ENCODE results near the gene TCERG1L.
"Not testable (repeated sequence)": the region's sequence is repeated elsewhere in the genome, so short reads cannot be mapped to it uniquely, and the experiment has no call there.

TCERG1L gene

DNA sequence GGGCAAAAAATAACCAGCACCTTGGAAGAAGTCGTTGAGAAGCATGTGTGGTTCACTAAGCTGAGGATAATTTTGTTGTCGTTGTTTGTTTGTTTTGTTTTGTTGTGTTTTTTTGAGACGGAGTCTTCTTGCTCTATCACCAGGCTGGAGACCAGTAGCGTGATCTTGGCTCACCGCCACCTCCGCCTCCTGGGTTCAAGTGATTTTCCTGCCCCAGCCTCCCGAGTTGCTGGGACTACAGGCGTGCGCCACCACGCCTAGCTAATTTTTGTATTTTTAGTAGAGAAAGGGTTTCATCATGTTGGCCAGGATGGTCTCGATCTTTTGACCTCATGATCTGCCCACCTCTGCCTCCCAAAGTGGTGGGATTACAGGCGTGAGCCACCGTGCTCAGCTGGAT is 76.9 kb downstream of the TCERG1L start:
- H3K27me3 ChIP-seq (ENCODE audit: insufficient read depth, low read length); H2AFZ ChIP-seq (ENCODE audit: low read depth, low read length); H3K4me1 ChIP-seq (ENCODE audit: insufficient read depth, low read length); H3K9me3 ChIP-seq (ENCODE audit: low read length); H3K4me3 ChIP-seq (ENCODE audit: low read length); H3K36me3 ChIP-seq (ENCODE audit: insufficient read depth, low read length): not testable (repeated sequence)

DNA sequence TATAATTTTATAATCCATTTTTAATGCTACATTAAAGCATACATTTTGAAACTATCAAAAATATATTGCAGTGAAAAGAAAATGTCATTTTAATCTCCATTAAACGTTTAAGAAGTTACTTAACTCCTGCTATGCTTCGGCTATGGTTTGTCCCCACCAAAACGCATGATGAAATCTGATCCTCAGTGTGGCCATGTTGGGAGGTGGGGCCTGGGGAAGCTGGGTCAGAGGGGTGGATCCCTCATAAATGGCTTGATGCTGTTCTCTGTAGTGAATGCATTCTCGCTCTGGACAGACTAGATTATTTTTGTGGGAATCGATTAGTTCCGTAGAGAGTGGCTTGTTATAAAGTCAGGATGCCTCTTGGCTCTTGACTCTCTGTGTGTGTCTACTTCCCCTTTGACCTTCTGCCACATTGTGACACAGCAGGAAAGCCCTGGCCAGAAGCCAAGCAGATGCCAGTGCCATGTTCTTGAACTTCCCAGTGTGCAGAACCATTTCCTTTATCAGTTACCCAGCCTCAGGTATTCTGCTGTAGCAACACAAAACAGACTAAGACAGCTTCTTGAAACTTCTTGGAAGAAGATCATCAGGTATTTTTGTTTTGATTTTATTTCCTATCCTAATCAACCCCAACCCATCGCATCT is 77.8 kb downstream of the TCERG1L start:
- Histone ChIP-seq H3K27me3 (ENCODE audit: insufficient read depth, low read length) (no peaks in the 10 kb centered on the region), H3K4me1 (ENCODE audit: insufficient read depth, low read length) (no peaks in the 10 kb centered on the region), H3K9me3 (ENCODE audit: low read length) (no peaks in the 10 kb centered on the region), H3K4me3 (ENCODE audit: low read length) (no peak overlapping the region), H3K36me3 (ENCODE audit: insufficient read depth, low read length) (no peaks in the 10 kb centered on the region), H2AFZ (ENCODE audit: low read depth, low read length) (no peak overlapping the region)

DNA sequence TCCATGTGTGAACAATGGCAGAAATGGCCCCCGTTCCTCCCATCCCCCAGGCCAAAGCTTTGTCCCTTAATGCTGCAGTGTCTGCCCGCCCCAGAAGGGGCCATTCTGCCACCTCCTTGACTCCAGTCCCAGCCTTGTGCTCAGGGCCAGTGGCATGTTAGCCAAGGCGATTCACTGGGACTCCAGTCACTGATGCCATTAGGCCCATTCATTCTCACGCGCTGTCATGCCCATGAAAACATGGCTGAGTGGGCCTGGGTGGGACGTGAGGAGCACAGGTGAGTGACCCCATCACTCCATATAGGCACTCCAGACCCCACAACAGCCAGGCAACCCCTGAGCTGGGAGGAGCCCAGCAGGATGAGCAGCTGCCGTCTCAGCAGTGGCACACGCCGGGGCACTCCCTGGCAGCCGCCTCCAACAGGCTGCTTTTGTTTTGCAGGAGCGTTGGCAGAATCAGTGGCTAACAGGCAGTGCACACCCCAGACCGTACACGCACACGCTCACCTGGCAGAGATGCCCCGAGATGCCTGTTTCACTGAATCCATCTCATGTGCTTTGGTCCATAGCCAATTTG is 79.5 kb downstream of the TCERG1L start:
- no peak overlapping the region for H3K4me3 ChIP-seq (ENCODE audit: low read length)
- no peaks in the 10 kb centered on the region for H3K4me1 ChIP-seq (ENCODE audit: insufficient read depth, low read length)
- no peaks in the 10 kb centered on the region for H3K36me3 ChIP-seq (ENCODE audit: insufficient read depth, low read length)
- H3K9me3 ChIP-seq (ENCODE audit: low read length) = no peaks in the 10 kb centered on the region
- H3K27me3 ChIP-seq (ENCODE audit: insufficient read depth, low read length) = no peaks in the 10 kb centered on the region
- no peak overlapping the region for H2AFZ ChIP-seq (ENCODE audit: low read depth, low read length)

DNA sequence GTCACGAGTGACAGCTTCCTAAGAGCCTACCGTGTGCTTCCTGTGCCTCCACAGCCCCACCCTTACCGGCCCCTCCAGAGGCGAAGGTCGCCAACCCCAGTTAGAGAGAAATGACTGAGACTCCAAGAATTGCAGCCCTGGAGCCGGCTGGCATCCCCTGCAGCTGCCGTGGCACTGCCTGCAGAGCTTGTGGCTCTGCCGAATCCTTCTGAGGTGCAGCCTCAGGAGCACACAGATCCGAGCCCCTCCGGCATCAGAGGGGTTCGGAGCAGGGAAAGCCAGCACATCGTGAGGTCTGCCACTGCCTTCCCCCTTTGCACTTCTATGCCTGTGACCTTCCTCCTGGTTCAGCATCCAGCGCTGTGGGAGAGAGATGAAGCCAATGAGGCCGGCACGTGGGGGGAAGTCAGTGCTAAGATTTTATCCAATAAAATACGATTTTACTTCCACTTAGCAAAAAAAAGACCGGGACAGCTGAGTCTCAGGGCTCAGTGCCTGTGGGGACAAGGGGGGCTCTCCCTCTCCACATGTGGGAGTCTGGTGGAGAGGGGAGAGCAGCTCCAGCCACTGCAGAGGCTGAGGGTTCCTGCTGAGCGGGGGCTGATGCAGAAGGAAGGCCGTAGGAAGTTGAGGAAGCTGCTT is 80.1 kb downstream of the TCERG1L start:
- H3K27me3 ChIP-seq (ENCODE audit: insufficient read depth, low read length) = no peaks in the 10 kb centered on the region
- no peak overlapping the region for H2AFZ ChIP-seq (ENCODE audit: low read depth, low read length)
- no peaks in the 10 kb centered on the region for H3K9me3 ChIP-seq (ENCODE audit: low read length)
- no peak overlapping the region for H3K4me3 ChIP-seq (ENCODE audit: low read length)
- no peaks in the 10 kb centered on the region for H3K4me1 ChIP-seq (ENCODE audit: insufficient read depth, low read length)
- H3K36me3 ChIP-seq (ENCODE audit: insufficient read depth, low read length) = no peaks in the 10 kb centered on the region

DNA sequence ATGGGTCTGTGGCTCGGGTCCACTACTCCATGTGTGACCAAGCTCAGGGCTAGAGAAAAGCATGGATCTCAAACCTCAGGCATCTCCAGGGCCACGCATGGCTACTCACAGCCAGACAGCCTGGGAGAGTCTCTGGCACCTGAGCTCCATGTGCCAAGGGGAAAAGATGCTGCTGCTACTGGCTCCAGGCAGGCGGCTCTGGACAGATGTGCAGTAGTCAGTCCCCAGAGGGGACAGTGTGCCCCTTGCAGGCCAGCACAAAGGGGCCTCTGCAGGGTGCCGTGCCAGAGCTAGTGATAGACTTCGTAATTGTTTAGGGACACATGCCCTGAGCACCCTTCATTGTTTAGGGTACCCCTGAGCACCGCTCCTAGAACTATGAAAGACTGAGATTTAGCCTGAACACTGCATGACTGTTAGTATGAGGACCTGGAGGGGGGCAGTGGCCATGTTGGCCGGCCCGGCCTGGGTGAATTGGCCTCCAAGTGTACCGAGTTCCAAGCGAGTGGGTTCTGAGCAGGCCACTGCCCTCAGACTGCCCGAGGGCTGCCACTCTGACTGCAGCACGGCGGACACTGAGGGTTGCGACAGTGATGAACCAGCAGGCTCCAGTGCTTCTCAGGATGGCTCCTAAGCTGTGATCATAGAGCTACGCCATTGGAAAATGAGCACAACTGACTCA is 80.7 kb downstream of the TCERG1L start:
- H2AFZ ChIP-seq (ENCODE audit: low read depth, low read length) = no peak overlapping the region
- no peak overlapping the region for H3K4me3 ChIP-seq (ENCODE audit: low read length)

DNA sequence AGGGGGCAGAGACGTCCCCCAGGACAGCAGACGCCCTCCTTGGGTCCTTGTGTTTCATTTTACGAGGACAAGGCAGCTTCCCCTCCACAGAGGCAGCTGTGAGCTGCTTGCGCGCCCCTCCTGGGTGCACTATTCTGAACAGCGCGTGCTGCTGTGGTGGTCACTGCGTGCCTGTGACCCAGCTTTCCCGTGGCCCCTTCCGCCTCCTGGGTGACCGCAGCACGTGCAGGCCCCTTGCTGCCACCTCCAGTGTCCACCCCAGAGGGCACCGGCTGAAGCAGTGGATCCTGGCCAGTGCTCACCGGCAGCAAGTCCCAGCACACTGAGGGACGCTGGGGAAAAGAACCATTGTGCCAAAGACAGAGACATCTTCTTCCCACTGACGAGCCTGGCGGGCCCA is 81.4 kb downstream of the TCERG1L start:
- no peaks in the 10 kb centered on the region for H3K27me3 ChIP-seq (ENCODE audit: insufficient read depth, low read length)
- no peak overlapping the region for H3K4me3 ChIP-seq (ENCODE audit: low read length)
- no peaks in the 10 kb centered on the region for H3K4me1 ChIP-seq (ENCODE audit: insufficient read depth, low read length)
- H3K9me3 ChIP-seq (ENCODE audit: low read length) = no peaks in the 10 kb centered on the region
- no peaks in the 10 kb centered on the region for H3K36me3 ChIP-seq (ENCODE audit: insufficient read depth, low read length)
- no peak overlapping the region for H2AFZ ChIP-seq (ENCODE audit: low read depth, low read length)

More for the DNA sequence above, 80.7 kb downstream of the TCERG1L start:
- no peaks in the 10 kb centered on the region for H3K27me3 ChIP-seq (ENCODE audit: insufficient read depth, low read length)
- no peaks in the 10 kb centered on the region for H3K4me1 ChIP-seq (ENCODE audit: insufficient read depth, low read length)
- H3K9me3 ChIP-seq (ENCODE audit: low read length) = no peaks in the 10 kb centered on the region
- no peaks in the 10 kb centered on the region for H3K36me3 ChIP-seq (ENCODE audit: insufficient read depth, low read length)

DNA sequence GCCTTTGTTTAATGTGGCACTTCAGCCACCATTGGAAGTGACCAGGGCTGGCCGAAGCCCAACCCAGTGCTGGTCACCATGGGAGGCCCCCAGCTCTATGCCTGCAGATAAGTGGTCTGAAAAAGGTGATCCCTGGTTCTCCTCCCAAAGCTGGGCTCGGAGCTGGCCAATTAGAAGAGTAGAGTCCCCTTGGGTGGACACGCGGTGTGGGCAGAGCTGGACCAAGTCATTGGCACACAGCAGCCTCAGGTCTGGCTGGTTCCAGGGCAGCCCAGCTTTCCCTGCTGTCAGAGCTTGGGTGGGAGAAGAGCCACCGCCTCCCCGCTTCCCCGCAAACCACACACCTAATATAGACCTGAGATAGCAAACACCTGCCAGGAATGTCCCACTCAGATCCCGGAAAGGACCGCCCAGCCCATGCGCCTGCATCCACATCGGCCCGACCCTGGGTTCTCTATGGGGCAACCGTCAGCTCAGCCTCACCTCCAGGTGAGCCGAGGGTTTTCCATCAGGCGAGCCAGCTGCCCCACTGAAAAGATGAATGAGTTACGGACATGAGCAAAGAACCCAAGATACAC is 84.3 kb downstream of the TCERG1L start:
- Histone ChIP-seq H3K4me3 (ENCODE audit: low read length) (no peak overlapping the region), H2AFZ (ENCODE audit: low read depth, low read length) (no peak overlapping the region), H3K9me3 (ENCODE audit: low read length) (no peaks in the 10 kb centered on the region), H3K4me1 (ENCODE audit: insufficient read depth, low read length) (no peaks in the 10 kb centered on the region), H3K27me3 (ENCODE audit: insufficient read depth, low read length) (no peaks in the 10 kb centered on the region), H3K36me3 (ENCODE audit: insufficient read depth, low read length) (no peaks in the 10 kb centered on the region)

DNA sequence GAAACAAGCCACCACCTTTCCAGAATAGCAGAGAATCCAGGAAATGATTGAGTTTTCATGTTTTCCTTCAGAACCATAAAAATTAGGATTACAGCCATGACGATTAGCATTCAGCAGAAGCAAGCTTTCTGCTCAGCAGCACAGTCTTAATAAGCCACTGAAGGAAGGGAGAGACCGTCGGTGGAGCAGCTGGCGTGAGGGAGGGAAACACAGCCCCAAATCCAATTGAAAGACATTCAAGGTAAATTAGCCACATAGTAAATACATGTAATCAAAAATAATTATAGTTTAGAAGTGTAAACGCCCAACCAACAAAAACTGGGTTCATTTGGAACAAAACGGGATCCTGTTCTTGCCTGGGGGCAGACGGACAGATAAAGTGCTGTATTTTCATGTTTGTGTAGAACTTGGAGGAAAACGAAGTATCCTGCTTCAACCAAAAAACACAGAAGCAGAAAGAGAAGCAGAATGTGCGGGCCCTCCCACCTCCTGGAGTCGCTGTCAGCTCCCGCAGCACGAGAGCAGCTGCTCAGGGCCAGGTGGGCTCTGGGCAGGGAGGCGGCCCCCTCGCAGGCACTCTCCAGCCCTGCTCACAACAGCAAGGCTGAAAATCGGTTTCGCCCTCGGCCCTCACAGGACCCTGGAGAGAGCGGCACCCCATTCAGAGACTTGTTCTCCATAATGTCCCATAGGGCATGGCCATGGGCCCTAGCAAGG is 84.9 kb downstream of the TCERG1L start:
- Histone ChIP-seq H3K4me1 (ENCODE audit: insufficient read depth, low read length) (no peaks in the 10 kb centered on the region), H3K4me3 (ENCODE audit: low read length) (no peak overlapping the region), H2AFZ (ENCODE audit: low read depth, low read length) (no peak overlapping the region), H3K27me3 (ENCODE audit: insufficient read depth, low read length) (no peaks in the 10 kb centered on the region), H3K9me3 (ENCODE audit: low read length) (no peaks in the 10 kb centered on the region), H3K36me3 (ENCODE audit: insufficient read depth, low read length) (no peaks in the 10 kb centered on the region)

DNA sequence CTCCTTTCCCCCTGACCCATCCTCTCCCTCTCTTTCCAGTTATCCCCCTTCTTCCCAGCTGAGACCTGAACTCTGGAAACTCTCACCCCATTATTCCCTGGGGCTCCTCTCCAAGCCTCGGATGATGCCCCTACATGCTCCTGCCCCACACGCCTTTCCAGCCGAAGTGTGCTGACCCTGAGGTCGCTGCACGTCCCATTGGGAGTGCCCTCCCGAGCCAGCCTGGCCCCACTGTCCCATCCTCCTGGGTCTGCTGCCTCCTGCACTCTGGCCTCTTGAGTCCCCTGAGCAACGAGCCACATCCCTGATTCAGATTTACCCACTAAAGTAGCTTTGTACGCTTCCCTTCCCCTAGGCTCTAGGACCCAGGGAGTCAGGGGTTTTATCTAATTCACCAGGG is 87.4 kb downstream of the TCERG1L start:
- H3K27me3 ChIP-seq (ENCODE audit: insufficient read depth, low read length) = no peaks in the 10 kb centered on the region
- H2AFZ ChIP-seq (ENCODE audit: low read depth, low read length) = no peak overlapping the region
- H3K4me1 ChIP-seq (ENCODE audit: insufficient read depth, low read length) = no peaks in the 10 kb centered on the region
- no peaks in the 10 kb centered on the region for H3K9me3 ChIP-seq (ENCODE audit: low read length)
- no peak overlapping the region for H3K4me3 ChIP-seq (ENCODE audit: low read length)
- no peaks in the 10 kb centered on the region for H3K36me3 ChIP-seq (ENCODE audit: insufficient read depth, low read length)

DNA sequence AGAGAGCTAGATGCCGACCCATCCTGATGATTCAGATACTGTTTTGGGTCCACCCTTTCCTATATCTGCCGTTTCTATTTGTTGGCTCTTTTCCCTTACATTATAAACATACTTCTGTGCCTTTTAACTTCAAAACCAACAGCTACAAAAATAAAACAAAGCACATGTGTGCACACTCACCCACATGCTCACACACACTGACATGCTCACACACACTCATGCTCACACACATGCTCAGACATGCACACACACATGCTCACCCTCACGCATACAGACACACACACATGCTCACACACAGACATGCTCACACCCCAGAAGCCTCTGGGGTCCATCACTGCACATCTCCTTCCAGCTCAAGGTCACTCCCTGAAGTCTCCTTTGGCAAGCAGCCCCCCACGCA is 88.1 kb downstream of the TCERG1L start:
- H3K4me3 ChIP-seq (ENCODE audit: low read length) = no peak overlapping the region
- H3K36me3 ChIP-seq (ENCODE audit: insufficient read depth, low read length) = no peaks in the 10 kb centered on the region
- no peak overlapping the region for H2AFZ ChIP-seq (ENCODE audit: low read depth, low read length)
- no peaks in the 10 kb centered on the region for H3K9me3 ChIP-seq (ENCODE audit: low read length)
- no peaks in the 10 kb centered on the region for H3K27me3 ChIP-seq (ENCODE audit: insufficient read depth, low read length)
- no peaks in the 10 kb centered on the region for H3K4me1 ChIP-seq (ENCODE audit: insufficient read depth, low read length)

DNA sequence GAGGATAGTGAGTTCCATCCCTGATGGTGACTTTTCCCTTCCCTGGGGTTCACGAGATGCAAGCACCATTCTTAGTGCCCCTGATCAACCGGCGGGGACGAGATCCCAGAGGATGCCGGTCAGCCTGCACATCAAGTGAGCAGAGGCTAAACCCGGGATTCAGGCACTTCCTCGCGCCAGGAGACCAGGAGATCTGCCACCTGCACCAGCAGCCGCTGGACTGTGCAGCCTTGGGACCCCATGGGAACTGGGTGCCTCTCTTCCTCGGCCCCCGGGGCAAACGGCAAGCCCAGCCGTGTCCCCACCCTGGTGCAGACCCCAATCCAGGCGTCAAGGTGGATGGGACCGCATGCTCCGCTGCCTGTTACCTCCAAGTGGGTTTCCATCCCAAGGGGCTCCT is 88.5 kb downstream of the TCERG1L start:
- no peak overlapping the region for H2AFZ ChIP-seq (ENCODE audit: low read depth, low read length)
- H3K4me3 ChIP-seq (ENCODE audit: low read length) = no peak overlapping the region
- no peaks in the 10 kb centered on the region for H3K36me3 ChIP-seq (ENCODE audit: insufficient read depth, low read length)
- no peaks in the 10 kb centered on the region for H3K4me1 ChIP-seq (ENCODE audit: insufficient read depth, low read length)
- H3K9me3 ChIP-seq (ENCODE audit: low read length) = no peaks in the 10 kb centered on the region
- no peaks in the 10 kb centered on the region for H3K27me3 ChIP-seq (ENCODE audit: insufficient read depth, low read length)

DNA sequence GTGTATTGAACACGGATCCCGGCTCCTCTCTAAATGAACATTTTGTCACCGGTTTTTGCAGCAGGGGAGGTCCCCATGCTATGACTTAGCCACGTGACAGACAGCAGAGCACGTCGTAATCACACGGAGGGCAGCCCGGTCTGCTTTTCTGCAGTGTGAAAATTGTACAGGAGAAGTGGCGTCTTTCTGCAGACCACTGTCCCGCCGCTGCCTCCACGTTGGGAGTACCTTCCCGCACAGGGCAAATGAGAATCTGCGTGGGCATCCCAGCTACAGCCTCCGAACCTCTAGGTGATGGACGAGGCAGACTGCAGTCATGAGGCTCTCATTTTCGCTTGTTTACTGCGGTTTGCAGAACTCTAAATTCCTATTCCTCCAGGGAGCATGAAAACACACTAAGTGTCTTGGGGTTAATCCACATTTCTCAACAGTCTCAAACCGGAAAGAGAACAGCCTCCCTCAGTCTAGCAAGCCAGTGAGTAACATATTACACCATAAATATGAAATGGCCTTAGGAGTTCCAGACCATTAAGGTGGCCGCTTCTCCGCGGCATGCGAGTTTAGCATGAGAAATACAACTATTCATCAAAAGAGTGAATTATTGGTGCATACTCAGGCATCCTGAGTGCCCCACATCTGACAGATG is 89.8 kb downstream of the TCERG1L start:
- no peak overlapping the region for H3K4me3 ChIP-seq (ENCODE audit: low read length)
- H3K9me3 ChIP-seq (ENCODE audit: low read length) = no peaks in the 10 kb centered on the region
- no peaks in the 10 kb centered on the region for H3K36me3 ChIP-seq (ENCODE audit: insufficient read depth, low read length)
- H3K27me3 ChIP-seq (ENCODE audit: insufficient read depth, low read length) = no peaks in the 10 kb centered on the region
- no peak overlapping the region for H2AFZ ChIP-seq (ENCODE audit: low read depth, low read length)
- H3K4me1 ChIP-seq (ENCODE audit: insufficient read depth, low read length) = no peaks in the 10 kb centered on the region

Measured in neuron (in vitro differentiated cells).